ENCODE results near the gene HIBCH.
"Not testable (repeated sequence)": the region's sequence is repeated elsewhere in the genome, so short reads cannot be mapped to it uniquely, and the experiment has no call there.

The HIBCH gene

DNA sequence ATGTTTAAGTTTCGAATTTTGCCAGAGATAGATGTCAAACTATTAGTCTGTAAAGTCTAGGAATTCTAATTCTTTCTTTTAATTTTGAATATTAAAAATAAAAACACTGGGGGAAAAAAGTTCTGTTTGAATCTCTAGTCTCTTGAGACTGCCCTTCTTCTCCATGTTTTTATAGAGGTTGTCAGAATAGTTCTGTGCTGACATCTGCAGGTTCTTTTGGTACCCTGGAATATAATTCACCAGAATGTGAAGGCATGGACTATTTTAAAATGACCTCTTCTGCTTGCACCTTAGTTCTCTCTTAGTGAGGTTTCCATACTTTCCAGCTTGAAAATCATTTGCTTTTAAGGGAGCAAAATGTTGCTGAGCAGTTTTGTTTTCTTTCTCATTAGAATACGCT is 136.1 kb downstream of the HIBCH start:
- DNase-seq, result no peak

DNA sequence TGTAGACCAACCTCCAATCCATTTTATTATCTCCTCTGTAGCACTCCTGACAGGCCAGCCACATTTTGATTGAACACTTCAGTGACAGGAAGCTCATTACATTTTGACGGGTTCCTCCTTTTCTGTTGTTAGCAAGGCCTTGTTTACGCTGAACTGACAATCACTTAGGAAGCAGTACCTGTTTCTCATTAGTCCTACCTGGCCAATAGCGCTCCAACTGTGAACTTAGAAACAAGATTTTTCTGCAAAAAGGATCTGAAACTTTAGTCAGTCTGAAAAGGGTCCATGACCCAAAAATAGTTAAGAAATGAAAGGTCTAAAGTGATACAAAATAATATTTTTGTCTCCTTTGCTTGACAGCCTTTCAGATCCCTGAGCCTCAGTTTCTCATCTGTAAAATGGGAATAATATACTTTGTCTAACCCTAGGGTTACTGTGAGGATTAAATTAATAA is 137.5 kb downstream of the HIBCH start:
- no peak for DNase-seq

DNA sequence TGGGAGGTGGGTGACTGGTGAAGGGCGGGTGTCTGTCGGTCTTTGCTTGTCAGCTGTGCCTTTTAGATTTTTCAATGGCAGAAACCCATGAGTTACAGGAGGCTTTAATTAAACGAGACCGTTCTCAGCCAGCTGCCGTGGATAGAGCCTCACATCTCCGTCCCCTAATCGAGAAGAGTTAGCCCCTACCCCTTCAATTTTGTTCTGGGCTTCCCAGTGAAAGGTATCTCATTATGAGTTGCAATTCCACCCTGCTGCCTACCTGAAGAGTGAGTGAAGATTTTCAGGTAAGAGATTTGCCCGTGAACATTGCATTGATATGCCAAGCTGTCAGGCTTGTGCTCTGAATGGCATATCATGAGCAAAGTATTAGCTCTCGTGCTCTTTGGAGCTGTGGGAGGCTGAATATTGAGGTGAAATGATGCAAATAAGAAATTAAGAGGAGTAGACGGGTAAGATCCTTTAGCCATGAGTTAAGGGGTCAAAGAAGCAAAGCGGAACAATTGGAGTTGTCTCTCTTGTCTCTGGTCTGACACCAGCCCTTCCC is 138.4 kb downstream of the HIBCH start:
- DNase-seq, result no peak

DNA sequence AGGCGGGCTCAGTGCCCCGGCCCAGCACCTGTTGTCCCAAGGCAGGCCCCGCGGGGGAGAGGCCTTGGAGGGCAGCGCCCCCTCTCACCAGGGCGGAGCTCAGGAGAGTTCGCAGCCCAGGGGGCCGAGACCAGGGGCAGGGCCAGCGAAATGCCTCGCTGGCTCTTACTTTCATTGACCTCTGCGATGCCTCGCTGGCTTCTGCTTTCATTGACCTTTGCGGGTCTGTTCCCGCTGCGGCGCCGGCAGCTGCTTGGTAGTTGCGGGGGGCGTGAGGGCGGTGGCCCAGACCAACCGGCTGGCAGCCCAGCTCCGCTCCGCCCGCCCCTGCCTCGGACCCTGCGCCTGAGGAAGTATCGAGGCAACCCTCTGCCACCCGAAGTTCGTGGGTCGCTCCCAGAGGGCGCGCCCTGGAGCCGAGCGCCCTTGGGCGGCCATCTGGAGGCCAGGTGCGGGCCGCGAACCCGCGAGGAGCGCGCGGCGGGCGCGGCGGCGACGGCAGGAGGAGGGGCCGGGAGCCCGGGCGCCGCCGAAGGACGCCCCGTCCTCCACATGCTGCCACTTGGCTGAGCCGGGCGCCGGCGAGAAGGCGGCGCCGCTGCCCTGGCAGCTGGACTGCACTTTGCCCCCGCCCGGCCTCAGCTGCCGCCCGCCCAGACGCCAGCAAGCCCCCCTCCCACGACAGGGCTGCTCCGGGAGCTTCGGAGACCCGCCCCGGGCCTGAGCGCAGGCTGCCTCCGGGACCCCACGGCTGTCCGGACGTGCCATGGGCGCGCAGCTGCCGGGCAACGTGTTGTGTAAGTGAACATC is 139.1 kb downstream of the HIBCH start:
- peak; percentile 11 for DNase-seq

DNA sequence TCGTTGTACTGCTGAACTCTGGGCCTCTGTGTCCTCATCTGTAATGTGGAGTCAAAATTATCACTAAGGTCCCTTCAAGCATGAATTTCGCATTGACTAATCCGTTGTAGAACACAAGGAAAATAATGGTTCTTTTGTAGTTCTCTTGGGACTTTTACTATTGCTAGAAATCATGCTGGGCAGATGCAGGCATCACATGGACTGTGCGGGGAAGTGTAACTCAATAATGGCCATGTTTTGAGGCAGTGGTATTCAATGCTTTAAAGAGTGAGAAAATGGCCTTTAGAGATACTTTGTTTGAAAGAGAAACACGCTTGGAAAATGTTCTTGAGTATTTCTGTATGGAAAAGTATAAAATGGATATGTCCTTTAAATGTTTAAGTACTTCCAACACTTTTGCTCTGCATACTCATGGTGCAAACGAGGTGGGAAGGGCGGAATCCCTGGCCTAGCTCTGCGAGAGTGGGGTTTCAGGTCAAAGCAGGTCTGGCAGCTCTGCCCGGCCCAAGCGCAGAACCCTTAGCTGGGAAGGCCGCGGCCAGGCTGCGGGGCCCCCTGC is 139.8 kb downstream of the HIBCH start:
- no peak for DNase-seq

DNA sequence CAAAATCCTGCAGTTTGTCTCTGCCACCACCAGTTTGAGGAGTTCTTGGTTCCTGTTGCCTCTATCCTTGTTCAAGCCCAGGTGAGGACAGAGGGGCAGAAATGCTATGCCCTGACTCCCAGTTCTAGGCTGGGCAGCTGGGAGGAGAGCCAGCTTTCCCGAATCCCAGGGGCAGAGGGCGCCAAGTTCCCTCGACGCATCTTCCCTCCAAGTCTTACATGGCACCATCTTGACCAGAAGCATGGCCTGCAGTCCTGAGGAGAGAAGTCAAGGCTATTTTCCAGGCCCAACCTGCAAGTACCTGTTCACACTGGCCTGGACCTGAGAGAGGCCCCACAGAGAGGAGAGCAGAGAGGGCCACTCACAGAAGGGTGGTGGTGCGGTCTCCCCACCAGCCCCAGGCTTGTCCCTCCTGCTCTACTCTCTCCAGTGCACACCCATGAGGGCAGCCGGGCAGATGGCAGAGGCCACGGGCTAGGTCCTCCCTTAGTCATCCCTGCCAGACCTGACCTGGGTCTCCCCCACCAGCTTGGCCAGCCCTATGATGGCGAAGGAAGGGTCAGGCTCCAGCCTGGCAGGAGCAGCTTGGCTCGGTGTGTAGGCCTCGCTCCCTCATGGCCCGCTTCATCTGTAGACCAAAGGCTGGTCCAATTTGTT is 141.4 kb downstream of the HIBCH start:
- DNase-seq, result no peak

DNA sequence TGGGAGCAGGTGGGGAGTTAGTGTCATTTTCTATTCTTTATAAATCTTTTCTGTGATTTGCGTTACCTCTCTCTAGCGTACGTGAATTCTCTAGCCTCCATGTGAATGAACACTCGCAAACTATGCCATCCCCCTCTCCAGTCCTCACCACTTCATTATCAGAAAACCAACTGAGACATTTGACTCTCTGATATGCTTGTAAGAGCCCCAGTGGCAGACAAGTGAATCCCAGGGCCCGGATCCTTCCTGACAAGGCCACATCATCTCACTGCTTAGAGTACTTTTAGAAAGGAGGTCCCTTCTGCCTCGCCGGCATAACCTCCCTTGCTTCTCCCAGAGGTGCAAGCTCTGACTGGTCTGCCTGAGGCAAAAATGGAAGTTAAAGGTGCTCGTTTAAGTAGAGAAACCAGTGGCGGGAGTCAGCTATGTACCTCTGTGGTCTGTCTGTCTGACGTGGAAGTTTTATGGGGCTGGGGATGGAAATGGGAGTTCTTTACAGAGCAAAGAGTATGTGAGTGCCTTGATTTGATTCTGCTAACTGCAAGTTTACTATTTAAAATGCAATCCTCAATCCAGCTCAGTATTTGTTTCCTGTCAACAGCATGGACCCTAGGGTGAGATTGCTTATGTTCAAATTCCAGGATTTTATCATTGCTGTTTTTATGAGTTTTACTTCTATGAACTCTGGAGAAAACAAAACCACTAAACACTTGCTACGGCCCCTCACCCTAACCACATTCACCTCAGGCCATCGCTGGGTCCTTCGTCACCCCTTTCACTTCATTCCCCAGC is 142.2 kb downstream of the HIBCH start:
- DNase-seq, result no peak

DNA sequence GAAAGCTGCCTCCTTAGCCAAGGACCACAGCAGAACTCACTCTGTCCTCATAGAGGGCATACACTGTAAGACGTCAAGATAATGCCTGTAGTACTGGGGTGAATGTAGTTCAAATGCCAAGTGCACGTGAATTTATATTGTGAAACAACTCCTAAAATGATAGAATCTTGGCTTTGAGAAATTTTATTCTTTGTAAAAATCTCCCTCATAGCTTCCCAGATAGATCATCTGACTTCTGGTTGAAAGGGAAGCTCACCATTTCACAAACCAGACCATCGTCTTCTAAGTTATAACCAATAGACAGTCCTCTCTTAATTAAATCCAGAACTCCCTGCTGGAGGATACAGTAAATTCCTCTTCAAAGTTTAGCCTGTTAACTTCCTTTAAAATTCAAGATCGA is 146.2 kb downstream of the HIBCH start:
- DNase-seq, result no peak

DNA sequence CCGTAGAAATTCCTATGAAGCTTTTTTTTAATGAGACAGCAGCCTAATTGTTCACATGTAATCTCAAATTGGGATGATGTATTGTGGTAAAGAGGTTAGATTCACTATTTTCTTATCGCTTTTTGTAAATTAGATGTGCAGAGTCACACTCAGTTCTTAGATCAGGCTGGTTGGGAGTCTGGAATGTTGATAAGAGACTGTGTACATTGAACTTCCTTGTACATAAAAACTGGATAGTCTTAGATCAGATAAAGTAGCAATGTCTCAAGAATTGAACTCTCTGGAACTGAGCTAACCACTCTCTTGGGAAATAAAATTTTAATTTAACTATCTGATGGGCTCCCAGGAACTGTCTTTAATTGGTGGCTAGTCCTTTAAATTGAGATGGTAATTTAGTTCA is 149.0 kb downstream of the HIBCH start:
- DNase-seq, result no peak

DNA sequence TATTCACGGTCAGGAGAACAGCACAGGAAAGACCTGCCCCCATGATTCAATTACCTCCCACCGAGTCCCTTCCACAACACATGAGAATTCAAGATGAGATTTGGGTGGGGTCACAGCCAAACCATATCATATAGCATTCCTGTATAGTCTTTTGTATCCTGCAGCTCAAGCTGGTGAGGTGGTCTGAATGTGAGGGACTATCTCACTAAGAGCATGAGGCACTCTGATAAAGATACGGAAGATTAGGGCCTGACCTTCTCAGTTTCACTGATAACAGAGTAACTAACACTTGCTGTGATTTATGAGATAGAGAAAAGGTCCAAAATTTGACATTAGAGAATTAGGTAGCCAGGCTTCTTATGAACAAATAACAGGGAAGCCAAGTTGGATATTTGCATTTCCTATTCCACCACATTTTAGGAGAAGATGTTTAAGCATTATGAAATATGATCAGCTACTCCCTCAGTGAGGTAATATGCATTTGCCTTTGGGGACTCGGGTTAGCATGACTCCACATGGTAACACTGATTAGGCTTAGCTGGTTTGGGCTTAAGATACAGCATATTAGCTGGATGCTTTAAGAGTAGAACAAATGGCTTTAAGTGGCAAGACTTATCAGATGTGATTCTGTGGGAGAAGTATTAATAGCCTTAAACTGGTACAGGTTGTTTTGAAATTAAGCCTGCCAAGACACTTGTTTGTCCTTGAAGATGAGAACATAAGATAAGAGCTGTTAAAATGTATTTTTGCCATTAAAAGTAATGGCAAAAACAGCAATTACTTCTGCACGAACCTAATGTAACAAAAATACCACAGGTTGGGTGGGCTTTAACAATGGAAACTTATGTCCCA is 150.2 kb downstream of the HIBCH start:
- no peak for DNase-seq

DNA sequence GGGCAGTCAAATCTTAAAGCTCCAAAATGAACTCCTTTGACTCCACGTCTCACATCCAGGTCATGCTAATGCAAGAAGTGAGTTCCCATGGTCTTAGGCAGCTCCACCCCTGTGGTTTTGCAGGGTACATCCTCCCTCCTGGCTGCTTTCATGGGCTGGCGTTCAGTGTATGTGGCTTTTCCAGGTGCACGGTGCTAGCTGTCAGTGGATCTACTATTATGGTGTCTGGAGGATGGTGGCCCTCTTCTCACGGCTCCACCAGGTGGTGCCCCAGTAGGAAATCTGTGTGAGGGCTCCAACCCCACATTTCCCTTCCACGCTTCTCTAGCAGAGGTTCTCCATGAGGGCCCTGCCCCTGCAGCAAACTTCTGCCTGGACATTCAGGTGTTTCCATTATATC is 151.9 kb downstream of the HIBCH start:
- DNase-seq, result no peak

DNA sequence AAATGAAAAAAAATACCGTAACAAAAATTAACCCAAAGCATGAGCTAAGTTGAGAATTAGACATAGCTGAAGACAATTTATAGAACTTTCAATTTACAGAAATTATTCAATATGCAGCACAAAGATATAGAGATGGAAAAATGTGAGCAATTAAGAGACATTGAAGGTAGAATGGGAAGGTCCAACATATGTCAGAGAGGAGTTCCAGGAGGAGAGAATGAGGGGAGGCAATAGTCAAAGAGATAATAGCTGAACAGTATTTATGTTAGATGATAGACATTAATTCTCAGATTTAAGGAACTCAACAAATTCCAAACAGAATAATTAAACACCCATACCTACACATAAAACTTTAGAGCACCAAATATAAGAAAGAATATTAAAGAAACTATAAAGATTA is 154.1 kb downstream of the HIBCH start:
- DNase-seq, result no peak

DNA sequence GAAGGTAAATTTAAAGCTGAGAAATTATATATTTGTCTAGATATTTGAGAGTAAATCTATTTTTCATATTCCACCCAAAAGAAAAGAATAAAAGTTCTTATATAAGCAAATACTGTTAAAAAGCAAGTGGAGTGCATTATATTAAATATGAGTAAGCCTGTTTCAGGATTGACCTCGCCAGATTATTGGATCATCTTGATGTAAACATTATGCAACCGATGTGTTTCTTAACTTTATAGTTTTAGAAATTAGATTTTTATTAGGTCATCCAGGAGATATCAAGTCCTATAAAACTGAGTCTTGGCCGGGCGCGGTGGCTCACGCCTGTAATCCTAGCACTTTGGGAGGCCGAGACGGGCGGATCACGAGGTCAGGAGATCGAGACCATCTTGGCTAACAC is 156.8 kb downstream of the HIBCH start:
- DNase-seq, result no peak

DNA sequence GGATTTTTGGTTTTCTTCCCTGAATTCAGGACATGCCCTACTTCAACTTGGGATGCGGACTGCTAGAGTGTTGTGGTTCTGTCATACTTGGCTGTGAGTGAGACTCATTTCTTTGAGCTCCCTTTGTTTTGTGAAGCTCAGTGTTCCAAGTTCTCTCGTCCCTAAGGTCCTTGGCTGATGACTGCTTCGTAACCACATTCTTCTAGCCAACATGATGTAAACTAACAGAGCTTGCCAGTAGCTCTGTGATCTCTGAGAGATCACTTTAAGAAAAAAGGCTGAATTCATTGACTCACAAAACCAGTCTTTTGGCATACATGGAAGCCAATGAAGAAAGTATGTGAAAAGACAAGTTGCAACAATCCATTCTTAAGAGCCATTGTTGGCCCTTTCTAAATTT is 160.2 kb downstream of the HIBCH start:
- no peak for DNase-seq

DNA sequence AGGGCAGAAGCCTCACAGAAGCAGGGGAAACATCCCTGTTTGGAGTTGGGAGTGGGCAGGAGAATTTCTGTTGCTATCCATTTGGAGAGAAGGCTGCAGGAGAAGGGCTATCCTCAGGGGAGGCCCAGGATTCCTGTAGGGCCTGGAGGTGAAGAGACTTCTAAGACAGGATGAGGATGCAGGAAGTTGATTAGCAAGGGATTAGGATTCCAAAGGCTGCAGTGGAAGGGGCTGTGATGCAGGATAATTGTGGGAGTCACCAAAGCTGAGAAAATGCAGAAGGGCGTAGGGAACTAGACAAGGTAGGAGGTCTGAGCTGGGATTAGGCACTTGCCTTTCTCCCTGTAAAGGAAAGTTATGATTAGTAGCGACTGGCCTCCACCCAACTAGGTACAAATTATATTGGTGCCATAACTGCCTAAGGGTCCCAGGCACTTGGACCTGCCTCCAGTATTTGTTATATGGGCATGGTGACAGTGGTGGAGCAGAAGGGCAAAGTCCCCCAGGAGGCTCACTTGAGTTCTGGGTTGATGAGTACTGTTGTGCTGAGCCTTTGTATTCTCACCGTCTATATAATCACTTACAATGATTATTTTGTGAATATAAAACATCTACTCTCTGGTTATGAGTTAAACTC is 160.7 kb downstream of the HIBCH start:
- DNase-seq, result no peak

DNA sequence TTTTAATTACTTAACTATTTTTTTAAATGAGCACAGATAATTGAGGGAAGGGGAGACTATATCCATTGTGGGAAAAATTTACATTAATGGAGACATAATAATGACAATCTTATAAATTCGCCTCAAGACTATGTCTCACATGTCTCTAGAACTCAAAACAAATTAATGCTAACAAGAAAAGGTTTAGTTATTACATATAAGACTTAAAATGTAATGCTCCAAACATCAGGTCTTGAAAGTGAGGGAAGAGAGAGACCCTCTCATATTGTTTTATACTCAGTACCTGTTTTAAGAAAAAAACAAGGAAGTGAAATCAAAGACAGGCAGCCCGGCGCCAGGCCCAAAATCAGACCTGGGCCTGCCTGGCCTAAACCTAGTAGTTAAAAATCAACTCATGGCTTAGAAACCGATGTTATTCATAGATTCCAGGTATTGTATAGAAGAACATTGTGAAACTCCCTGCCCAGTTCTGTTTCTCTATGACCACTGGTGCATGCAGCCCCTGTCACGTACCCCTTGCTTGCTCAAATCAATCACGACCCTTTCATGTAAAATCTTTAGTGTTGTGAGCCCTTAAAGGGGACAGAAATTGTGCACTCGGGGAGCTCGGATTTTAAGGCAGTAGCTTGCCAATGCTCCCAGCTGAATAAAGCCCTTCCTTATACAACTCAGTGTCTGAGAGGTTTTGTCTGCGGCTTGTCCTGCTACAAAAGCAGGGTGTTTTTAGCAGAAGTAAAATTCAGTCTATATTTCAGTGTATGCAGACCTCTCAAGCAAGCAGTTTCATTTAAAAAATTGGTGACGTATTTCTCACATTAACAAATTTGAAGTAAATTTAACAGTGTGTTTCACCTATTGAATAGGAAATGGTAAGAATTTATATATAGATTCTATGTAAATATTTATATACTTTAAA is 161.8 kb downstream of the HIBCH start:
- not testable (repeated sequence) for DNase-seq

DNA sequence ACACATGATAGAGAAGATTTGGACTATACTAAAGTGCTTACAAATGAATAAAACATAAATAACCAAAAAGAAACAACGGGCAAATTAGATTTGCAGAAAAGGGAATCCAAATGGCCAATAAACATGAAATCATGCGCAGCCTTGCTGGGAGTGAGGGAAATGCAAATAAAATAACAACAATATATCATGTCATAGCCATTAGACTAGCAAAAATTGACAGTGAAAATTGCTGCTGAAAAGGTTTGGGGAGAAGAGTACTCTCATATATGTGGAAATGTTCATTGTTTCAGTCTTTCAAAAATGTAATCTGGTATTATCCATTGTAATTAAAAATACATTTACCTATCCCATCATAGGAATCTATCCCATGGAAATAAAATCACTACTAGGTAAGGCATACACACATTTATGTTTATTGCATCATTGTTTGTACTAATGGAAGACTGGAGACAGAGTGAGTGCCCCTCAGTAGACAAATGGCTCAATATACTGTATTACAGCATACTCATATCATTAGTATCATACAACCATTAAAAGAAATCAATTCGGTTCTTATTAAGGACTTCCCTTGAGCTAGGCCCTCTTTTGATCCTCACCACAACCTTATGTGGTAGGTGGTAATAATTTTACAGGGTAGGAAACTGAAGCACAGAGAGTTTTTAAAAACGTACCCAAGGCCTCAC is 163.0 kb downstream of the HIBCH start:
- no peak for DNase-seq
